HG03280 (cell line): ENCODE measurements around the gene NUDT6.
"Not testable (repeated sequence)": the region's sequence is repeated elsewhere in the genome, so short reads cannot be mapped to it uniquely, and the experiment has no call there.

Experiments used
- ATAC-seq: cut with Tn5 transposase; IDR thresholded peaks from one replicate; pipeline ENCODE4 v1.9.1; 2021; ENCODE audit warnings: mild to moderate bottlenecking, moderate library complexity; ENCODE audit not compliant: unreplicated experiment

Gene NUDT6, protein sequence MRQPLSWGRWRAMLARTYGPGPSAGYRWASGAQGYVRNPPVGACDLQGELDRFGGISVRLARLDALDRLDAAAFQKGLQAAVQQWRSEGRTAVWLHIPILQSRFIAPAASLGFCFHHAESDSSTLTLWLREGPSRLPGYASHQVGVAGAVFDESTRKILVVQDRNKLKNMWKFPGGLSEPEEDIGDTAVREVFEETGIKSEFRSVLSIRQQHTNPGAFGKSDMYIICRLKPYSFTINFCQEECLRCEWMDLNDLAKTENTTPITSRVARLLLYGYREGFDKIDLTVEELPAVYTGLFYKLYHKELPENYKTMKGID

DNA sequence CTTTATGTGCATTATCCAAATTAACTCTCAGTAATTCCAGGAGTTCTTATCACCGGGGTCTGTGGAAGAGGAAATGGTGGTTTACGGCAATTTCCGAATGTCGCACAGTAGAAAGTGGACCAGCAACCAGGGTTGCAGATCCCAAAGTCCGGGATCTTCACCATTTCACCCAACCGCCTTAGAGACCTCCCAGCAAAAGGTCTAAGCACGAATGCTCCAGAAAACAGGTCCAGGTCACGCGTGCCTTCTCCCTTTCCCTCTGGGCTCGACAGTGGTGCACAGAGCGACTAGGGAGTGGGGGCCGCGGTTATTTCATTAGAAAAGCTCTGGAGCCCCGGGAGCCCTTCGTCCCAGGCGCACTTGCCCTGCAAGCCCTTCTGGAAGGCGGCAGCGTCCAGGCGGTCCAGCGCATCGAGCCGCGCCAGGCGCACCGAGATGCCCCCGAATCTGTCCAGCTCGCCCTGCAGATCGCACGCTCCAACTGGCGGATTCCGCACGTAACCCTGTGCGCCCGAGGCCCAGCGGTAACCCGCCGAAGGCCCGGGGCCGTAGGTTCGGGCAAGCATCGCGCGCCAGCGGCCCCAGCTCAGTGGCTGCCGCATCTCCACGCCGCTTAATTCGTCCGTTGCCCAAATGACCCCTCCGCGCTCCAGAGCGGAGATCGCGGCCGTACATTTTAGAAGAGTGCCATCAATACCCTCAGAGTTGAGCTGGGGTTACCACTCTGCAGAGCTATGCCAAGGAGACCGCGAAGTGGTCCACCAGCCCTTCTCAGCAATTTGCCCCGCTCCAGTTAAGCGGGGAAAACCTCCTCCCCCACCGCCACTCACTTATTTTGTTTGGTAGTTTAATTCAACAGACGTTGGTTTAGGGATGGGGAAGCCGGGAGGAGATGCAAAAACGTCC lies at the start of gene NUDT6:
NUDT6 (minus strand) TSS at position 627 of the 906 bp plus-strand sequence; CDS start at position 602, 25 bp downstream.
- ATAC-seq = peak; percentile 66

DNA sequence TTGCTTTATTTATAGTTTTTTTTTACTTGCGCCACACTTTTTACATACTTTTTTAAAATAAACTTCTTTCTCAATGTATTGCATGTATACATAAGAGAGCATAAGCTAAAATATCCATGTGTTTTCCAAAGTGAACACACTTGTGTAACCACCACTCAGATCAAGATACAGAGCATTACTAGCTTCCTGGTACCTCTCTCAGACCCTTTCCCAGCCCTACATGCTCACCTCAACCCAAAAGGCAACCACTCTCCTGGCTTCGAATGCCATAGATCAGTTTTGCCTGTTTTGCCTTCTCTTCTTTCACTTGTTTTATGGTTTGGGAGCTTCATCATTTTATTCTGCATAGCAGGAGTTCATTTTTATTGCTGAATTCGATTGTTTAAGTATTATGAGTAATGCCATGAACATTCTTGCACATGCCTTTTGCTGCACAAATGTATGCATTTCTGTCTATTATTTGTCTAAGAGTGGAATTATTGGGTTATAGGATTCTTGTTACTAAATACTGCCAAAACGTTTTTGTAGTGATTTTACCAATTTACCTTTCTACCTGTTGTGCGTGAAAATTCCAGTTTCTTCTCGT lies 45.9 kb upstream of the NUDT6 start:
- ATAC-seq = no peak

DNA sequence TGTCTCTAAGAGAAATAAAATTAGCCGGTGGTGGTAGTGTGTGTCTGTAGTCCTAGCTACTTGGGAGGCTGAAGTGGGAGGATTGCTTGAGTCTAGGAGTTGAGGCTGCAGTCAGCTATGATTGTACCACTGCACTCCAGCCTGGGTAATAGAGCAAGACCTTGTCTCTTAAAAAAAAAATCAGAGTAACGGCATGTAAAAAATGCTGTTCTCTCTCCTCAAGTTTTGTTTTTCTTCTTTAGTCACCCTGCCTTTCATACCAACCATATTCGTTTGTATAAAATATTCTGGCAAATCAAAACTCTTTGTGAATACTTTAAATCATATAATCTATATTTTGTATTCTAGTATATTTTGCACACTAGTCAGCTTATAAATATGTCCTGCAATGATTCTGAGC lies 44.8 kb upstream of the NUDT6 start:
- ATAC-seq = no peak

DNA sequence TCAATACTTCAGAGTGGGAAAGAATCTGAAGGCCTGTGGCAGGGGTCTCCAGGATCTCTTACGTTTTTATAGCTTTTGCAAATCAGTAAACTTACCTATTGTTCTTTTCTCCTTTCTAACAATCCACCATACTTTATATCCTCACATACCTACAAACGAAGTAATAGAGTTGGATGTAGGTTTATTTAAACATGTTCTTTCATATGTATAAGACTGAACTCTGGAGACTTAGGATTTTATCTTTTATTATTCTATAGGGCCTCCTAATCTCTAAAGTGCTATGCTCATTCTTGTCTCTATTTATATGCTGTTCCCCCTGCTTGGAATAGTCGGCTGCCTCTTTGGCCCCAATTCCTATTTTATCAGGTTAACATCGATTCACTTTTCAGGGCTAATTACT lies 43.8 kb upstream of the NUDT6 start:
- no peak for ATAC-seq

DNA sequence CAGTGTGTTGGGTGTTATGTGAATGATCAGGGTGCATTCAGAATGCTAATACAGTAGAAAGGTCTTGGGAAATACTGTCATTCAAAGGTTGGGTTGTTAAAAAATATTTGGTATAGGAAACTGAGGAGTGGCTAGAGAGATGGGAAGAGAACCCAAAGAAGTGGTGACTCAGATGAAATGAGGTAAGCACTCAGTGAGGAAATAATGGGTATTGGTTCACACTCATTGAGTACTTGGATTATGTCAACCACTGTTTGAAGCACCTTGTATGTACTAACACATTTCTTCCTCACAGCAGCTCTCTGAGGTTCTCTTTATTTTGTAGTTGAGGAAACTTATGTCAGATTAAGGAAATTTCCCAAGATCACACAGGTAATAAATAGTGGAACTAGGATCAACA lies 40.8 kb upstream of the NUDT6 start:
- ATAC-seq = no peak

DNA sequence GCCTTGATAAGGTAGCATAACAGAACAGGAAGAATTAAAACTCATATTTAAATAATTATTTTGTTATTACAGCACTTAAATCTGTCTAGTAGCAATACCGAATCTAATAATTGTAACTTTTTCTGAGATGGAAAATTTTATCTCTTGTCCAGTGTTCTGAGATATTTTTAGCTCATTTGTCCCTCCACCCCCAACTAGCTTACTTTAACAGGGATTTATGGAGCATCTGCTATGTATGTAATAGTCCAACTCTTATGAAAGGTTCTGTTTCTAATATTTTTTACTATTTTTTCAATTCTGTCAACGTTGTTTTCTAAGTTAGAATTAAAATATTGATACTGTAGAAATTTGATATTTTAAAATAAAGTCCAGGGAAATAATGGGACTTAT lies 38.2 kb upstream of the NUDT6 start:
- ATAC-seq = no peak

DNA sequence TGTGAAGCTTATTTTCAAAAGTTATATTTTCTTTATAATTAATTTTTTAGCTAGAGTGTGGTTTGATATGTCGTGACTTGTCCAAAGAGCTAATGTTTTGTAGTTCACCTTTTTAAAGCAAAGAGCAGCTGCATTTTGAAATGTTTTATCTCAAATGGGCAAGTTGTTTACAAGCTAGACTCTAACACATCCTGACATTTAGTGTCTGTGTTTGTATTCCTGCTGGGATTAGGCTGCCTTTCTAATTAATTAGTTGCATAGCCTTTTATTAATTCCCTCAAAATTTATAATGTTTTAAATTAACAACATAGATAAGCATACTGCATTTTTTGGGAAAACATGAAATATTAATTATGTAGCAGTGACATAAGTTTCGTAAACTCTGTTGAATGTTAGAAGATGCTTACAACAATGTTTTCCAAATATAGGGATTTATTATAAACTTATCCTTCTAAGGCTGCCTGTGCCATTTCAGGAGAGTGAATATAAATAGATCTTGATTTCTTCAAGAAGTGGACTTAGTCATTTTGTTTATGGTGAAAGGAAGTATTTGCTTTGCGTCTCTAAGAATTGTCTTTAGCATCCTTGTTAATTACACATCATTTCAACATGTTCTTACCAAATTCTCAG lies 37.7 kb upstream of the NUDT6 start:
- no peak for ATAC-seq

DNA sequence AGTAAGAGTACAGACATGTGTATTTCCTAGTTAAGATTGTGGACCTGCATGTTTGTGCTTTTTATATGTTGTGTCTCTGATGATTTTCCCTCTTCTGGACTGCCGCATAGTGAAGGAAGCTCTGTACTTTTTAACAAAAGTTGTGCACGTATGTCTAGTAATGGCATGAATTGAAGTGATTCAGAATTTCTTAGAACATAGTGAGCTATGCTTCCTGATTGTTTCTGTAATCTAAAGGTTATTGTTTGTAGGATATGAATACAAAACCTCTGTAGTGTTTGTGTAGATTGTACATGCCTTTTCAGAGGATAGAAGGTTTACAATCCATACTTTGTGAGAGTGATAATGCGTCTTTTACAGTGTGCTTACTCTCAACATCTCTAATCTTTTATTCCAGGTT lies 37.0 kb upstream of the NUDT6 start:
- no peak for ATAC-seq

DNA sequence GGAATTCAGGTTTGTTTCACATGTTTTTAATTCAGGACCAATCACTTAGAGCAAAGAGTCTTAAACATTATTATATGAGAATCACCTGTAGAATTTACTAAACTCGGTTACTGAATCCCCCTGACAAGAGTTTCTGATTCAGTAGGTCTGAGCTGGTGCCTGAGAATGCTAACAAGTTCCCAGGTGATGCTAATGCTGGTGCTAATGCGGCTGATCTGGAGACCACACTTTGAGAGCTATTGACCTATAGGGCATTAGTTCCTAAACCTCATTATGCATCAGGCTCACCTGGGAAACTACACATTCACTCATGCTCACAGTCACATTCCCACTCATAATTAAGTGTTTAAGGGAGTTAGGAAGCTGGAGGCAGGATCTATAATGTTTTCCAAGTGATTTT lies 36.1 kb upstream of the NUDT6 start:
- no peak for ATAC-seq

DNA sequence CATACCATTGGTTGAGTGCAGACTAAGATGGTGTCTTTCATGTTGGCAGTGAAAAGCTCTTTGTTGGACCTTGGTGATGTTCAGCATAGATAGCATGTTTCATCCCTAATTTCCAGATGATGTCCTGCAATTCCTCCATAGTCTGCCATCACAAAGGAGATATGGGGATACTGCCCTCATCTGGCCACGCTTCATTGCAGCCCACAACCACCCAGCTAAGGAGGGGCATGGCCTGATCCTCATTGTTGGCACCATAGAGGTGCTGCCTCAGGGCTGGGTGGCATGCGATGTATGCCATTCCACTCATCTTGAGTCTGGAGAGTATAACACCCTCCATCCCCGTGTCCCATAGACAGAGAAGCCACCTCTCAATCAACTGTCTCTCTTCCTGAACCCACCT lies 31.5 kb upstream of the NUDT6 start:
- ATAC-seq = no peak

DNA sequence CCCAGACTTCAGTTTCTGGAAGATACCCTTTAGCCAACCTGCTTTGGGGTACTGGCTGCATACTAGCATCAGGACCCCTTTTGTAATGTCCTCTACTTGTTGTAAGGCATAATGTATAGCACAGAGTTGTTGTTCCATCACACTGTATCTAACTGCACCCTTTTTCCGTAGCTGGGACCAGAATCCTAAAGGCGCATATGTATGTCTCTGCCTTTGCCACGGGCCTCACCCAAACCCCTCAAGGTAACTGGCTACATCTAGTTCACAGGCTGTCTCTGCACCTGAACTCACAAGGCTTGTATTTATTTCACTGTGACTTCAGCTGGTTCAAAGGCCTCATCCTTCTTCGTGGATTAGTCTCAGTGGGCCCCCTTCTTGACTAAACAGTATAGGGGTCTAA lies 29.6 kb upstream of the NUDT6 start:
- no peak for ATAC-seq

DNA sequence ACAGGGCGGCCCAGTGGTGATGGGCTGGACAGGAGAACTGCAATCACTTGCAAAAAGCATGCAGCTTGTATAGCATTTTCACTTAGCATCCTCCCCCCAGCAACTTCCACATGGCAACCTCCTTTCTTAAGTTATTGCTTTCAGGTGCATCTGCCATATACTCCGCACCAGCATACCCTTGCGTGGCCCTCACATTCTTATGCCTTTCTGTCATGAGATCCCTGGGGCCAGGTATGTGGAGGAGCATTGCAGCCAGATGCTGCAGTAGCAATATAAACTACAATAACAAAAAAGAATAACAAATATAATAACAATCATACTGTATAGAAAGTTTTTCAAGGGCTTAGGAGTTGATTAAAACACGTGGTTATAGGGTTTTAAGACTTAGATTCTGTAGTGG lies 26.3 kb upstream of the NUDT6 start:
- ATAC-seq = no peak

DNA sequence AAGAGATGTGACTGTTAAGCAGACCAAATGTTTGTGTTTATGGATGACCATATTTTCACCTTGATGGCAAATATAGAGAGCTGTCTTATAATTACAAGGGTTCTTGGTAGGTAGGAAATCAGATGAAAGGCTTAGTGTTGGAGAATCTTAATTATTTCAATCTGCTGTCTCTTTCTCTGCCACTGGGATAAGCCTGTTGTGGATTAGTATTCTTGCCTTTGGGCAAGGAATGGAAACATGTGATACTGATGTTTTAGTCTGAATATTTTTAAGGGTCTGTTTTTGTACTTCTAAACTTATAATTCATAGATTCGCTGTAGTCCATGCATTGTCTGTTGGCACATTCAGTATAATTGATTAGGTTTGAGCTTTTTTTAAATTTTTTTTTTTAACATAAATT lies 23.7 kb upstream of the NUDT6 start:
- no peak for ATAC-seq

DNA sequence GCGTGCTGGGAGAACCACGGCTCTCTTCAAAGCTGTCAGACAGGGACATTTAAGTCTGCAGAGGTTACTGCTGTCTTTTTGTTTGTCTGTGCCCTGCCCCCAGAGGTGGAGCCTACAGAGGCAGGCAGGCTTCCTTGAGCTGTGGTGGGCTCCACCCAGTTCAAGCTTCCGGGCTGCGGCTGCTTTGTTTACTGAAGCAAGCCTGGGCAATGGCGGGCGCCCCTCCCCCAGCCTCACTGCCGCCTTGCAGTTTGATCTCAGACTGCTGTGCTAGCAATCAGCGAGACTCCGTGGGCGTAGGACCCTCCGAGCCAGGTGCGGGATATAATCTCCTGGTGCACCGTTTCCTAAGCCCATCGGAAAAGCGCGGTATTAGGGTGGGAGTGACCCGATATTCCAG lies 22.7 kb upstream of the NUDT6 start:
- ATAC-seq = not testable (repeated sequence)

DNA sequence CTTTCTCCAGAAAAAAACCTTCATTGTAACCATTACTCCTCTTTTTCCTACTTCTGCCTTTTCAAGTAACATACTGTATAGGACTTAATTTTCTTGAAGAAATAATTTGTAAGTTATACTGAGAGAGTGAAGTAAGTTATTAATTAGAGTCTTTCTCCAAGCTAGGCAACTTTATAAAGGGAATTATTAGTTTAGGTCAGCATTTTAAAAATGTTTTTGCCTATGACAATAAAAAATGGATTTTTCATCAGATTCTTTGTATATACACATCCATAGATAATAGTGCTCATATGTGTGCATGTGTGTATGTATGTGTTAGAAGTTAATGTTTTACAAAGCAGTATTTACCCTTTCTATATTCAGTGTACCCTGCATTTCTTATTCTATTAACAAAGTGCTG lies 10.4 kb upstream of the NUDT6 start:
- no peak for ATAC-seq

DNA sequence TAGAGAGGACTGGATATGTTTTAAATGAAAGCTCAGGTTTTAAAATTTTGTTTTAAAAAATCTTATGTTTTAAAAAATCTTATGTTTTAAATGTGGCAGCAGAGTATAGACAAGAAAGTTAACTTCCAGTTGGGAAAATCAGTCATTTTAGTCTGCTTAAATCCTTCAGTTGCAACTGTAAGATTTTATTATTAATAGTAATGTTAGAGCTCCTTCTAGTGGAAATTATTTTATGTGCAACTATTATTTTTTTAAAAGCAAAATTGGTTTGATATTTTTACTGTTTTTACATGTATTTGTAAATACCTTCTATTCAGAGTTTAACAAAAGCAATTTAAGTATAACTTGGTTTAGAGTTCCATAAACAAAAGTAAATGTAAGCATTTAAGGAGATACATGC lies 8.5 kb upstream of the NUDT6 start:
- ATAC-seq = no peak

DNA sequence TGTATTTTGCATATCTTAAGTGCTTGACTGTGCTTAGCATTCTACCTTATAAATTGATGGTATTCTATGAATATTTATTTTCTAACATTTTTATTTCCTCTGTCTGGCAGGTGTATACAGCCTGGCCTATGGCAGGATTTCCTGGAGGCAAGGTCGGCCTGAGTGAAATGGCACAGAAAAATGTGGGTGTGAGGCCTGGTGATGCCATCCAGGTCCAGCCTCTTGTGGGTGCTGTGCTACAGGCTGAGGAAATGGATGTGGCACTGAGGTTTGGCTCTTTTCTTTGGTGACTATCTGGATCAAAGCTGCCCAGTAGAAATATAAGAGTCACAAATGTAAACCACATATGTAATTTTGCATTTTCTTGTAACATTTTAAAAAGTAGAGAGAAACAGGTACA lies 6.5 kb upstream of the NUDT6 start:
- no peak for ATAC-seq

DNA sequence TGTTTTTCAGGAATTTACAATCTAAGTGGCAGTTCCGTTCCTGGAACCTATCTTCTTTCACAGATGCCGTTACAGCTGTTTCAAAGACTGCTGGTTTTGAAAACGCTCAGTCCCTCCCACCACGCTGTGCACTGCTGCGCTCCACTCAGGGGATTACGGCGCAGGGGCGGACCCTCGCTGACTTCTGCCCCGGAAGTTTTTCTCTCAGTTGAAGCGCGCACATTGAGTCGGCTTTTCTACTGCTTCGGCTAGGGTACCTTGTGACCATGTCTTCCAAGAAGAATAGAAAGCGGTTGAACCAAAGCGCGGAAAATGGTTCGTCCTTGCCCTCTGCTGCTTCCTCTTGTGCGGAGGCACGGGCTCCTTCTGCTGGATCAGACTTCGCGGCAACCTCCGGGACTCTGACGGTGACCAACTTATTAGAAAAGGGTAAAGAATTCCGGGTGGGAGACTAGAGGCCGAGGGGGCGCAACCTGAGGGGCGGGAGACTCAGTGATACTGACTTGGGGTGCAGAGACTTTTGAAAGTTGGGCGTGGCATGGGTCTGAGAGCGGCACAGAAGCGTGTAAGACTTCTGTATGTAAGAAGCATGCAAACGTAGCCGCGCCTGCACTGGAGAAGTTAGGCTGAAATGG lies 597 bp upstream of the NUDT6 start:
- peak; percentile 97 for ATAC-seq

DNA sequence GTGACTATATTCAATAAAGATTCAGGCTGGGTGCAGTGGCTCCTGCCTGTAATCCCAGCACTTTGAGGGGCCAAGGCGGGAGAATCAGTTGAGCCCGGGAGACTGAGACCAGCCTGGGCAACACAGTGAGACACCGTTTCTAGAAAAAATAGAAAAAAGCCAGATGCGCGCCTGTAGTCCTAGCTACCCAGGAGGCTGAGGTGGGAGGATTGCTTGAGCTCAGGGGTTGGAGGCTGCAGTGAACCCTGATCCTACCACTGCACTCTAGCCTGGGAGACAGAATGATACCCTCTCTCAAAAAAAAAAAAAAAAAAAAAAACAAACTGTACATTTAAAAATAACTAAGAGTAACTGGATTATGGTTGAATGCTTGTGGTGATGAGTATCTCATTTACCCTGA lies 1.1 kb downstream of the NUDT6 start:
- no peak for ATAC-seq

DNA sequence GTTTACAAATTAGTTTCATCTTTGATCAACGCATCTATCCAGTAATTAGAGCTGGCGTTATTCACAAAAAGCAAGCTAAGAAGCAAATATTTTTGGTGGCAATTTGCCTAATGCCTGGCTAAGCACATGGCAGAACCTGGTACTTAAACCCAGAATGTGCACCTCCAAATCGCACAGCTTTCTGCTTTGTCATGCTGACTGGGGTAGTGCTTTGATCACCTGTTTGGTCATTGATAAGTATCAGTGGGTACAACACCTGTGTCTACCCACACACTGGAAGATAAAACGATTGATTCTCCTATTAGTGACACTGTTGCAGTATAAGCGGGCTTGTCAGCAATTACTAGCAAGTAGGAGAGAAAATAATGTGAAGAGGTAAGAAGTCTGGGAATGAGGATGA lies 1.9 kb downstream of the NUDT6 start:
- ATAC-seq = no peak

DNA sequence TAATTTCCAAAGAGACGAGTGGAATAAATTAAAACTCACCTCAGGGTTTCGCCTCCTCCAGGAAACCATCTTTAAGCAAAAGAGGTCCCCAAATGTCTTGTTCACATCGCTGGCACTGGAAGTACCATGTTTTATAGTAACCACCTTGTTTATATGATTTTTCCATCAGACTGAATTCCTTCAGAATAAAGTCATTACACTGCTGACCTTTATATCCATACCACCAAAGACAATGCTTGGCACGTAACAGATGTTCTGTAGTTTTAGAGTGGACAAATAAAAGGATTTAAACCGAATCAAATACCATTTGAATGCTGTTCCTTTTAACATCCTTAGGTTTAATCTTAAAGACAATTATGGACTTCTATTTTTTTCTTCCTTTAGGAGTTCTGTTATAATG lies 4.7 kb downstream of the NUDT6 start:
- no peak for ATAC-seq
